Sigmoid colon (tissue), 4 donors: ENCODE data around the gene PIP5K1C.

Experiments used
- CTCF ChIP-seq, 4 experiments: fragments of 450-650 bp in 3 of 4; fragments of 200-600 bp in 1 of 4; IDR thresholded peaks; one replicate each; pipeline ENCODE4 v1.5.1; 2016 to 2019; ENCODE audit warnings: antibody characterized with exemption in 4 of 4, mild to moderate bottlenecking in 3 of 4, moderate library complexity in 2 of 4
- EP300 ChIP-seq, 4 donors: sonication (generic); formaldehyde crosslinking; IDR thresholded peaks; one replicate each; pipeline ENCODE4 v1.6.1; 2017; ENCODE audit warnings: antibody characterized with exemption in 4 of 4
- POLR2A ChIP-seq, 2 donors: fragments of 450-650 bp; IDR thresholded peaks; one replicate each; pipeline ENCODE4 v1.6.1; 2016; ENCODE audit warnings: antibody characterized with exemption in 2 of 2, mild to moderate bottlenecking in 2 of 2, moderate library complexity in 2 of 2
- POLR2AphosphoS5 ChIP-seq, 4 donors: sonication (generic); formaldehyde crosslinking; IDR thresholded peaks; one replicate each; pipeline ENCODE4 v1.6.1; 2017; ENCODE audit warnings: antibody characterized with exemption in 4 of 4

GRCh38 chr19:3692141-3693024, 7.9 kb downstream of the PIP5K1C start:
- no peak for TF ChIP-seq POLR2A (IDR thresholded peaks at IDR 0.05)
- TF ChIP-seq EP300 (IDR thresholded peaks at IDR 0.05): no peak
- peak; percentile 41 to 64 (median 50) for TF ChIP-seq CTCF (IDR thresholded peaks at IDR 0.05)
- no peak for TF ChIP-seq POLR2AphosphoS5 (IDR thresholded peaks at IDR 0.05)
